Common myeloid progenitor, CD34-positive (primary cell): ENCODE data around the gene INPP4B.

ENCODE experiments used
- CTCF ChIA-PET: fragments of 350-600 bp; sonication (Branson Sonifier 250); formaldehyde crosslinking; loops from one replicate; lab custom pipeline; 2021; ENCODE audit warnings: antibody characterized with exemption; lab: Charles Lee
- POLR2A ChIA-PET: fragments of 350-600 bp; sonication (Branson Sonifier 250); formaldehyde crosslinking; loops from one replicate; lab custom pipeline; 2021; ENCODE audit warnings: antibody characterized with exemption; lab: Charles Lee
- DNase-seq, 3 donors: peaks; one replicate each; pipeline versions ENCODE4 v3.0.0 to v3.0.0-alpha.2; 2013
- H3K27ac ChIP-seq, 2 experiments: 1 replicate in 1 of 2; 2 replicates in 1 of 2; pipeline ENCODE4 v1.7.0; 2013; ENCODE audit warnings: inconsistent platforms in 2 of 2, low read length in 2 of 2, mild to moderate bottlenecking in 2 of 2, low read depth in 1 of 2, moderate library complexity in 1 of 2; ENCODE audit not compliant: severe bottlenecking in 2 of 2, insufficient read depth in 1 of 2, poor library complexity in 1 of 2
- H3K27me3 ChIP-seq, 5 experiments: replicated peaks in 2 of 5; 1 replicate in 3 of 5; 2 replicates in 2 of 5; pipeline versions ENCODE4 v1.6.1 to v1.7.0; 2013; ENCODE audit warnings: low read length in 4 of 5, mild to moderate bottlenecking in 2 of 5, moderate library complexity in 2 of 5, inconsistent platforms in 1 of 5; ENCODE audit not compliant: insufficient read depth in 5 of 5, control insufficient read depth in 4 of 5
- H3K36me3 ChIP-seq, 4 experiments: 1 replicate in 2 of 4; 2 replicates in 2 of 4; pipeline versions ENCODE4 v1.6.1 to v1.7.0; 2013; ENCODE audit warnings: low read length in 3 of 4, control low read depth in 1 of 4, mild to moderate bottlenecking in 1 of 4; ENCODE audit not compliant: control insufficient read depth in 4 of 4, insufficient read depth in 4 of 4
- H3K4me1 ChIP-seq, 4 experiments: 1 replicate in 3 of 4; 2 replicates in 1 of 4; pipeline versions ENCODE4 v1.6.1 to v1.7.1; 2013; ENCODE audit warnings: low read length in 3 of 4, mild to moderate bottlenecking in 3 of 4, control low read depth in 1 of 4, inconsistent platforms in 1 of 4, moderate library complexity in 1 of 4; ENCODE audit not compliant: control insufficient read depth in 4 of 4, insufficient read depth in 4 of 4; ENCODE audit errors: control extremely low read depth in 1 of 4
- H3K4me3 ChIP-seq, 7 experiments: 1 replicate in 4 of 7; 2 replicates in 3 of 7; pipeline versions ENCODE4 v1.5.1 to v1.7.0; 2013; ENCODE audit warnings: mild to moderate bottlenecking in 7 of 7, low read length in 6 of 7, moderate library complexity in 6 of 7, inconsistent platforms in 2 of 7, low read depth in 2 of 7, control low read depth in 1 of 7; ENCODE audit not compliant: insufficient read depth in 4 of 7, control insufficient read depth in 1 of 7; ENCODE audit errors: extremely low read depth in 1 of 7
- H3K9me3 ChIP-seq, 5 experiments: 1 replicate in 4 of 5; 2 replicates in 1 of 5; pipeline versions ENCODE4 v1.6.1 to v1.7.1; 2013; ENCODE audit warnings: low read length in 4 of 5, mild to moderate bottlenecking in 2 of 5, inconsistent platforms in 1 of 5, low read depth in 1 of 5, moderate library complexity in 1 of 5; ENCODE audit not compliant: control insufficient read depth in 4 of 5, insufficient read depth in 2 of 5; ENCODE audit errors: control extremely low read depth in 1 of 5
- WGBS: methylation state at CpG from one replicate; pipeline ENCODE4 v1.1.5; 2013; ENCODE audit not compliant: insufficient coverage; 5-methylcytosine and 5-hydroxymethylcytosine counted together

Gene INPP4B

GRCh38 chr4:142557239-142557801 is 288.8 kb downstream of the INPP4B start:
- ChIA-PET POLR2A (no interaction called here), CTCF (interaction anchor here (0.7 to 1.6 kb wide), 3 partner anchors 17 to 278 kb away, joined by 3 to 4 read pairs (median 3); no protein-coding TSS in a partner anchor)
- DNase-seq, result no peak
- Histone ChIP-seq H3K4me3 (no peak overlapping the region), H3K27me3 (no peaks in the 10 kb centered on the region), H3K27ac (no peak overlapping the region), H3K36me3 (peaks cover 0 to 4% (median 0%) of the 10 kb centered on the region in 4 experiments), H3K9me3 (no peaks in the 10 kb centered on the region), H3K4me1 (peaks cover 0 to 12% (median 4%) of the 10 kb centered on the region in 4 experiments)
- WGBS, result no CpG with 5 or more reads among the region's 4 CpGs

- ChIA-PET CTCF (interaction anchor here (0.7 to 1.6 kb wide), 3 partner anchors 16 to 279 kb away, joined by 3 to 4 read pairs (median 3); no protein-coding TSS in a partner anchor), POLR2A (no interaction called here)
- peaks cover 0 to 12% (median 4%) of the 10 kb centered on the region in 4 experiments for H3K4me1 ChIP-seq
- no peak for DNase-seq
- H3K9me3 ChIP-seq, result no peaks in the 10 kb centered on the region
- no peak overlapping the region for H3K4me3 ChIP-seq
- peaks cover 0 to 4% (median 0%) of the 10 kb centered on the region in 4 experiments for H3K36me3 ChIP-seq
- H3K27me3 ChIP-seq, result no peaks in the 10 kb centered on the region
- H3K27ac ChIP-seq, result no peak overlapping the region
- 99% methylated on average over 8 of the region's 9 CpGs for WGBS
Observed at GRCh38 chr4:142556570-142557238, 289.4 kb downstream of the INPP4B start.

GRCh38 chr4:142556048-142556447 is 290.1 kb downstream of the INPP4B start:
- H3K36me3 ChIP-seq, result peaks cover 0 to 4% (median 0%) of the 10 kb centered on the region in 4 experiments
- WGBS, result 100% methylated on average over 1 of the region's 1 CpG
- POLR2A ChIA-PET, result no interaction called here
- CTCF ChIA-PET, result interaction anchor here (1.6 kb wide), 1 partner anchor 15 kb away, joined by 4 read pairs; no protein-coding TSS in a partner anchor
- H3K4me3 ChIP-seq, result no peak overlapping the region
- no peaks in the 10 kb centered on the region for H3K27me3 ChIP-seq
- H3K9me3 ChIP-seq, result no peaks in the 10 kb centered on the region
- H3K4me1 ChIP-seq, result peaks cover 0 to 14% (median 4%) of the 10 kb centered on the region in 4 experiments
- DNase-seq, result no peak
- no peak overlapping the region for H3K27ac ChIP-seq

GRCh38 chr4:142554412-142554811 is 291.7 kb downstream of the INPP4B start:
- Histone ChIP-seq H3K27me3 (no peaks in the 10 kb centered on the region), H3K4me1 (peaks cover 0 to 29% (median 13%) of the 10 kb centered on the region in 4 experiments), H3K4me3 (no peak overlapping the region), H3K9me3 (no peaks in the 10 kb centered on the region), H3K36me3 (peaks cover 0 to 4% (median 0%) of the 10 kb centered on the region in 4 experiments), H3K27ac (no peak overlapping the region)
- WGBS, result no CpG with 5 or more reads among the region's 1 CpG
- CTCF ChIA-PET, result interaction anchor here (0.7 to 1.3 kb wide), 3 partner anchors 9 to 201 kb away, joined by 3 read pairs; no protein-coding TSS in a partner anchor
- POLR2A ChIA-PET, result interaction anchor here (0.7 kb wide), 1 partner anchor 25 kb away, joined by 3 read pairs; no protein-coding TSS in a partner anchor
- DNase-seq, result no peak

GRCh38 chr4:142551517-142552305 is 294.4 kb downstream of the INPP4B start:
- ChIA-PET POLR2A (no interaction called here), CTCF (interaction anchor here (1.4 kb wide), 1 partner anchor 15 kb away, joined by 3 read pairs; no protein-coding TSS in a partner anchor)
- Histone ChIP-seq H3K27ac (no peak overlapping the region), H3K27me3 (no peaks in the 10 kb centered on the region), H3K36me3 (peaks cover 0 to 8% (median 1%) of the 10 kb centered on the region in 4 experiments), H3K4me1 (peaks cover 0 to 30% (median 13%) of the 10 kb centered on the region in 4 experiments), H3K9me3 (no peaks in the 10 kb centered on the region), H3K4me3 (no peak overlapping the region)
- WGBS, result 98% methylated on average over 5 of the region's 6 CpGs
- no peak for DNase-seq

GRCh38 chr4:142550965-142551364 is 295.1 kb downstream of the INPP4B start:
- Histone ChIP-seq H3K4me3 (no peak overlapping the region), H3K27ac (no peak overlapping the region), H3K36me3 (peaks cover 0 to 8% (median 1%) of the 10 kb centered on the region in 4 experiments), H3K9me3 (no peaks in the 10 kb centered on the region), H3K27me3 (no peaks in the 10 kb centered on the region), H3K4me1 (peaks cover 0 to 30% (median 13%) of the 10 kb centered on the region in 4 experiments)
- ChIA-PET POLR2A (no interaction called here), CTCF (interaction anchor here (1.4 kb wide), 1 partner anchor 16 kb away, joined by 3 read pairs; no protein-coding TSS in a partner anchor)
- 100% methylated on average over 2 of the region's 5 CpGs for WGBS
- DNase-seq, result no peak
